Gastrocnemius medialis (tissue), 4 donors: ENCODE results near the gene LGALS12. TPM values are rescaled to one million over a fixed set of nuclear protein-coding genes. Genes with fewer than 3 reads are reported as not detected.
"Not testable (repeated sequence)": the region's sequence is repeated elsewhere in the genome, so short reads cannot be mapped to it uniquely, and the experiment has no call there.

Experiments
- ATAC-seq, 2 donors: fragments of 150-250 bp; one replicate each; pipeline ENCODE4 v1.9.1; 2016
- DNase-seq, 2 donors: peaks; one replicate each; pipeline ENCODE4 v3.0.0-alpha.2; 2019
- H3K27ac ChIP-seq, 4 donors: fragments of 200-600 bp; sonication (generic); 1 replicate in 1 of 4; 2 replicates in 3 of 4; pipeline ENCODE4 v1.5.1; 2016 to 2018; ENCODE audit warnings: mild to moderate bottlenecking in 2 of 4, moderate library complexity in 1 of 4
- H3K27me3 ChIP-seq, 3 donors: fragments of 200-600 bp; sonication (generic) in 2 of 3; 1 replicate in 1 of 3; 2 replicates in 2 of 3; pipeline versions ENCODE4 v1.5.1 to v1.6.0; 2016 to 2019; ENCODE audit warnings: mild to moderate bottlenecking in 1 of 3, moderate library complexity in 1 of 3
- H3K36me3 ChIP-seq, 2 donors: fragments of 200-600 bp; sonication (generic) in 1 of 2; one replicate each; pipeline ENCODE4 v1.5.1; 2017 to 2018
- H3K4me1 ChIP-seq, 2 donors: fragments of 200-600 bp; sonication (generic) in 1 of 2; one replicate each; pipeline ENCODE4 v1.5.1; 2016 to 2017; ENCODE audit warnings: mild to moderate bottlenecking in 2 of 2
- H3K4me3 ChIP-seq, 4 donors: fragments of 200-600 bp; sonication (generic) in 3 of 4; 1 replicate in 1 of 4; 2 replicates in 3 of 4; pipeline ENCODE4 v1.5.1; 2016 to 2019; ENCODE audit warnings: mild to moderate bottlenecking in 2 of 4
- H3K9me3 ChIP-seq, 3 donors: fragments of 200-600 bp; sonication (generic) in 2 of 3; 1 replicate in 1 of 3; 2 replicates in 2 of 3; pipeline ENCODE4 v1.5.1; 2016 to 2019
- CTCF ChIP-seq, 5 experiments: fragments of 450-650 bp in 3 of 5; fragments of 200-600 bp in 2 of 5; sonication (generic) in 2 of 5; IDR thresholded peaks in 4 of 5; conservative IDR thresholded peaks in 1 of 5; 1 replicate in 4 of 5; 2 replicates in 1 of 5; pipeline ENCODE4 v1.5.1; 2016 to 2019; ENCODE audit warnings: antibody characterized with exemption in 5 of 5, mild to moderate bottlenecking in 3 of 5, moderate library complexity in 3 of 5
- POLR2A ChIP-seq, 2 donors: fragments of 450-650 bp; IDR thresholded peaks; one replicate each; pipeline ENCODE4 v1.6.1; 2017; ENCODE audit warnings: antibody characterized with exemption in 2 of 2, mild to moderate bottlenecking in 2 of 2, moderate library complexity in 2 of 2
- in situ Hi-C, 4 donors: fragments of 200-750 bp; cut with MboI; loops; one replicate each; pipeline versions ENCODE4 v1.15.0 to v1.8.0; 2017; ENCODE audit warnings: low sequenced_read_pairs in 4 of 4
- intact Hi-C: fragments of 100-400 bp; cut with DNase I; formaldehyde crosslinking; loops from one replicate; pipeline ENCODE4 v1.15.1; 2023; ENCODE audit warnings: low total_unique reads
- total RNA-seq, 4 donors: library from RNA; depleted of rRNA; stranded (reverse); fragments of >200 nt; gene quantifications; one replicate each; pipeline versions ENCODE4 v1.1.0 to v1.2.3, GENCODE V29; 2016

Gene LGALS12
- total RNA-seq, 4 donors from 2014 or later = 0.24 to 0.80 TPM; not detected in 2

DNA sequence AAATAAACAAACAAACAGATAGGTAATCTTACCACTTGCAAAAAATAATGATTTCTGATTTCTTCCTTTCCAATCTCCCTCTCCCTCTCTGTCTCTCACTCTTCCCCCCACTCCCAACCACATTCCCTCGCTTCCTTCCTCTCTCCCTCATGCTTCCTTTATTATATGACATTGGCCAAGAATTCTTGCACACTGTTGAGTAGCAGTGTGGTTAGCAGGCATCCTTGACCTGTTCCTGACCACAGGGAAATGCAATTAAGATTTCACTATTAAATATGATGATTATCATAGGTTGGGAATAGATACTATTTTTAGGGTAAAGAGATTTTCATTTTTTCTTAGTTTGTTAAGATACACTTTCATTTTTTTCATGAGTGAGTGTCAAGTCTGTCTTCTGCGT is 16.0 kb downstream of the LGALS12 start:
- Histone ChIP-seq H3K9me3 (peaks cover 0 to 6% (median 0%) of the 10 kb centered on the region in 3 donors), H3K4me3 (no peak overlapping the region), H3K36me3 (no peaks in the 10 kb centered on the region), H3K4me1 (no peaks in the 10 kb centered on the region), H3K27ac (no peak overlapping the region), H3K27me3 (no peaks in the 10 kb centered on the region)
- in situ Hi-C loops (no loop called here), intact Hi-C loops (no loop called here)
- ATAC-seq = no peak
- no peak for DNase-seq
- TF ChIP-seq CTCF (IDR thresholded peaks at IDR 0.05 in 4 of 5, conservative IDR thresholded peaks at IDR 0.05 in 1 of 5) (no peak), POLR2A (IDR thresholded peaks at IDR 0.05) (no peak)

GRCh38 chr11:63523151-63523550 is 17.3 kb downstream of the LGALS12 start:
- TF ChIP-seq POLR2A (IDR thresholded peaks at IDR 0.05) (no peak), CTCF (IDR thresholded peaks at IDR 0.05 in 4 of 5, conservative IDR thresholded peaks at IDR 0.05 in 1 of 5) (no peak)
- ATAC-seq (no peak), DNase-seq (no peak)
- Histone ChIP-seq H3K4me1 (no peaks in the 10 kb centered on the region), H3K27ac (no peak overlapping the region), H3K4me3 (no peak overlapping the region), H3K27me3 (no peaks in the 10 kb centered on the region), H3K36me3 (no peaks in the 10 kb centered on the region), H3K9me3 (peaks cover 0 to 6% (median 0%) of the 10 kb centered on the region in 3 donors)
- in situ Hi-C loops = no loop called here
- intact Hi-C loops = no loop called here

GRCh38 chr11:63527667-63528066 is 21.8 kb downstream of the LGALS12 start:
- no peak for ATAC-seq

GRCh38 chr11:63528156-63528555 is 22.3 kb downstream of the LGALS12 start:
- H3K4me3 ChIP-seq, H3K27ac ChIP-seq, in situ Hi-C loops, H3K36me3 ChIP-seq, H3K4me1 ChIP-seq, DNase-seq, intact Hi-C loops, H3K27me3 ChIP-seq, H3K9me3 ChIP-seq, ATAC-seq: not testable (repeated sequence)

More at GRCh38 chr11:63527667-63528066, 21.8 kb downstream of the LGALS12 start:
- no peaks in the 10 kb centered on the region for H3K4me1 ChIP-seq
- H3K27ac ChIP-seq = no peak overlapping the region
- no peak for DNase-seq
- TF ChIP-seq CTCF (IDR thresholded peaks at IDR 0.05 in 4 of 5, conservative IDR thresholded peaks at IDR 0.05 in 1 of 5) (no peak), POLR2A (IDR thresholded peaks at IDR 0.05) (no peak)
- peaks cover 0 to 2% (median 0%) of the 10 kb centered on the region in 3 donors for H3K9me3 ChIP-seq
- intact Hi-C loops = no loop called here
- H3K27me3 ChIP-seq = no peaks in the 10 kb centered on the region
- in situ Hi-C loops = no loop called here
- no peaks in the 10 kb centered on the region for H3K36me3 ChIP-seq
- no peak overlapping the region for H3K4me3 ChIP-seq

GRCh38 chr11:63528729-63529278 is 22.9 kb downstream of the LGALS12 start:
- H3K9me3 ChIP-seq, H3K27me3 ChIP-seq, H3K27ac ChIP-seq, H3K4me1 ChIP-seq, intact Hi-C loops, ATAC-seq, H3K4me3 ChIP-seq, H3K36me3 ChIP-seq, DNase-seq, in situ Hi-C loops: not testable (repeated sequence)

DNA sequence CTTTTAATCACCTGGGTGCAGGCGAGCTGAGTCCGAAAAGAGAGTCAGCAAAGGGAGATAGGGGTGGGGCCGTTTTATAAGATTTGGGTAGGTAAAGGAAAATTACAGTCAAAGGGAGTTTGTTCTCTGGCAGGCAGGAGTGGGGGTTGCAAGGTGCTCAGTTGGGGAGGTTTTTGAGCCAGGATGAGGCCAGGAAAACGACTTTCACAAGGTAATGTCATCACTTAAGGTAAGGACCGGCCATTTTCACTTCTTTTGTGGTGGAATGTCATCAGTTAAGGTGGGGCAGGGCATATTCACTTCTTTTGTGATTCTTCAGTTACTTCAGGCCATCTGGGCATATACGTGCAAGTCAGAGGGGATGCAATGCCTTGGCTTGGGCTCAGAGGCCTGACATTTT is 23.5 kb downstream of the LGALS12 start:
- H3K4me3 ChIP-seq, H3K4me1 ChIP-seq, ATAC-seq, H3K36me3 ChIP-seq, H3K27ac ChIP-seq, in situ Hi-C loops, H3K27me3 ChIP-seq, intact Hi-C loops, H3K9me3 ChIP-seq, DNase-seq: not testable (repeated sequence)
